DMS 273 (cell line): ENCODE measurements around the gene KCNK4.
"Not testable (repeated sequence)": the region's sequence is repeated elsewhere in the genome, so short reads cannot be mapped to it uniquely, and the experiment has no call there.

Experiments
- DNase-seq: peaks from one replicate; lab custom pipeline; 2025; ENCODE audit not compliant: unreplicated experiment; lab: John Stamatoyannopoulos, UW

Gene KCNK4

GRCh38 chr11:64323373-64323772, 32.3 kb downstream of the KCNK4 start:
- DNase-seq = no peak

DNA sequence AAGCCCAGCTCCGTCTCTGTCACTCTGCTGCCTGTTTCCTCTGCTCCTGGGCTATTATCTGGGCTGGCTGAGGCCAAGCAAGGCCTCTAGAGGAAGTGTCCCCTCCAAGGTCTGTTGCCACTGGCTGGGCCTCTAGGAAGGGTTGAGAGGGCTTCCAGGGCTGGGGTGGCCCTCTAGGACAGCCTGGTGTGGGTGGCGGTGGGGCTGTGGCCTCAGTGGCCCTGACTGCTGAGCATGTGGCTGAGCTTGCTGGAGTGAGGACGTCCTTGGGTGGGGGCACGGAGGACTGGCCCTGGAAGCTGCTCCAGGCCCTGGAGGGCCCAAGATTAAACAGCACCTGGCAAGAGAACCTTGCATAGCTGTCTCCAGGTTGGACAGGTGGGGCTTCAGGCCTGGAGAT, 32.9 kb downstream of the KCNK4 start:
- not testable (repeated sequence) for DNase-seq

- peak; percentile 49 for DNase-seq
Measured at GRCh38 chr11:64324692-64325469, 33.8 kb downstream of the KCNK4 start.

GRCh38 chr11:64327375-64327774, 36.3 kb downstream of the KCNK4 start:
- DNase-seq = no peak

DNA sequence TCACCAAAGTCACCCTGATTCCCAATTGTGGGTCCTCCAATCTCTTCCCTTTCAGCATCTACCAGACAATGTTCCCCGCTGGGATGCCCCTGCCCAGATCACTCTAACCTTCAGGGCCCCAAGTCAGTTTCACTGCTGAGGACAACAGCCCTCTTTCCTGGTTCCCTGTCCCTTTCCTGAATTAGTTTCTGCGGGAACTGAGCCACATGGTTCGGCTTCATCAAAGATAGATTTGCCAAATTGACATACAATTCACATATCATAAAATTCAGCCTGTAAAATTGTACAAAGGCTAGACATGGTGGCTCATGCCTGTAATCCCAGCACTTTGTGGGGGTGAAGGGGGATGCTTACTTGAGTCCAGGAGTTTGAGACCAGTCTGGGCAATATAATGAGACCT, 36.9 kb downstream of the KCNK4 start:
- DNase-seq = no peak

DNA sequence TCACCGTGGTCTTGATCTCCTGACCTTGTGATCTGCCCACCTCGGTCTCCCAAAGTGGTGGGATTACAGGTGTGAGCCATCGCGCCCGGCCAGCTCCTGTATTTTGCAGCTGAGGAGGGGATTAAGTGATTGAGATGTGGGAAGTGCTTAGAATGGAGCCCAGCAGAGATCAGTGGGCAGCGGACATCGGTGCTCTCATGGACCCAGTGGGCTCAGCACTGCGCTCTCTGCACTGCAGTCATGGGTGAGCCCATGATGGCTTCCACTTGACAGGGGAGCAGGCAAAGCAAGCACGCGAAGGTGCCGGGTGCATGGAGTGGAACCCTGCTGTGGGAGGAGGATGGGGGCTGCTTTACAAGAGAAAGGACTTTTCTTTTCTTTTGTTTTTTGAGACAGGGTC, 39.8 kb downstream of the KCNK4 start:
- DNase-seq = no peak

DNA sequence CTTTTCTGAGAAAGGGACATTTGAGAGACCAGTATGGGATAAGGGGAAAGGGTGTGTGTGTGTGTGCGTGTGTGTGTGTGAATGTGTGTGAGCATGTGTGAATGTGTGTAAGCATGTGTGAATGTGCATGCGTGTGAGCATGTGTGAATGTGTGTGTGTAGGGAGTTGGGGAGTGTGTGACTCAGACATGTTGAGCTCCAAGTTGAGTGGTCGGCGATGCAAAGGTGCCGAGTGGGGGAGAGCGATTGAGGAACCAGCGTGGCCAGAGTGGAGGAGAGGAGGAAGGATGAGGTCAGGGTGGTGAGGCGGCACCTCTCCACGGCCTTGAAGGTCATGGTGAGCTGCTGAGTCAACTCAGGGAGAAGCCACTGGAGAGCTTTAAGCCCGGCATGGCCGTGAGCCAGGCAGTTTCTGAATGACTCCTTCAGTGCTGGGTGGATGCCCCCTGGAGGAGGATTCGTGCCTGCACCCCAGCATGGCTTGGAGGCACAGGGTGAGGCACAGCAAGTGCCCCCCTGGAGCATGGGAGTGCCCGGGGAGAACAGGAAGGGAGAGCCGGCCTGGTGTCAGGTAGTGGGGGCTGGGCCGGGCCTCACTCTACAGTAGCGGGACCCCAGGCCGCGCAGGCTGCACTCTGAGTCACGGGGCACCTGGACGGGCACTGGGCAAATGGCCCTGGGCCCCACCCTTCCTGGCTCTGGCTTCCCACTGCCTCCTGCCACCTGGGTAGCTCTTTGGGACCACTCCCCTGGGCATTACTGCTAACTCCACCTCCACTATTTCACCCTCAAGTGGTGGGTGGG, 40.7 kb downstream of the KCNK4 start:
- DNase-seq = peak; percentile 90

GRCh38 chr11:64333556-64333955, 42.5 kb downstream of the KCNK4 start:
- no peak for DNase-seq

- DNase-seq = peak; percentile 96
Measured at GRCh38 chr11:64334764-64335735, 43.9 kb downstream of the KCNK4 start.

GRCh38 chr11:64337538-64338249, 46.6 kb downstream of the KCNK4 start:
- DNase-seq = no peak

DNA sequence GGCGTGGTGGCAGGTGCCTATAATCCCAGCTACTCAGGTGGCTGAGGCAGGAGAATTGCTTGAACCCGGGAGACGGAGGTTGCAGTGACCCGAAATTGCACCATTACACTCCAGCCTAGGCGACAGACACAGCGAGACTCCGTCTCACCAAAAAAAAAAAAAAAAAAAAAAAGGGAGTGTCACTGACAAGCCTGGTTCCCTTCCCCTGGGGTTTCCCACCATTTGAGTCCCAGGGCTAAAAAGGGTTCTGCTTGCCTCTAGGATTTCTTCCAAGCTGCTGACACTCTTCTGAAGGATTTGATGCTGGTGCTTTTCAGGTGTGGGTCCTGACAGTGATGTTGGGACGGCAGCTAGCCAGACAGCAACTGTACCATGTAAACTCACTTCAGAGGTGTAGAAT, 47.6 kb downstream of the KCNK4 start:
- no peak for DNase-seq

- DNase-seq = no peak
Measured at GRCh38 chr11:64339286-64339685, 48.2 kb downstream of the KCNK4 start.

GRCh38 chr11:64339754-64340408, 48.8 kb downstream of the KCNK4 start, which contains the start of gene CCDC88B:
Gene CCDC88B (plus strand): TSS chr11:64340204. CDS start chr11:64340267, 63 bp downstream.
- no peak for DNase-seq

DNA sequence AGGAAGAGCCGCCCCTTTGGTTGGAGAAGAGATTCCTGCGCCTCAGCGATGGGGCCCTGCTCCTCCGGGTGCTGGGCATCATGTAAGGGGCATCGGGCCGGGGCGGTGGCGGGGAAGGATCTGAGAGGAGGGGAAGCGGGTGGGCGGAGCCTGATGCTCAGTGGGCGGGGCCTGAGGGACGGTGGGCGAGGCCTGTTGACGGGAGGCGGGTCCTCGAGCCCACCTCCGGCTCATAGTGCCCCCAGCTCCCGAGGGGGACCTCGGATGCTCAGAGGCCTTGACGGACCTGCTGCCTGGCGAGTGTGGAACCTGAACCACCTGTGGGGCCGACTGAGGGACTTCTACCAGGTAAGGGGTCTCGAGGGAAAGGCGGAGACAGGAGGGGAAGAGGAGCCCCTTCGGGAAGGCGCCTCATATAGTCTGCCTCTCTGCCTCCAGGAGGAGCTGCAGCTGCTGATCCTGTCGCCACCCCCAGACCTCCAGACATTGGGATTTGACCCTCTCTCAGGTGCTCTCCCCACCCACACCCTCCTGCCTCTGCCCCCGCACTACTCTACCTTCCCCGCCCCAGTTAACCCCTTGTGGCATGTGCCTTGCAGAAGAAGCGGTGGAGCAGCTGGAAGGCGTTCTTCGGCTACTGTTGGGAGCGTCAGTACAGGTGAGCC, 49.7 kb downstream of the KCNK4 start:
- DNase-seq = no peak

DNA sequence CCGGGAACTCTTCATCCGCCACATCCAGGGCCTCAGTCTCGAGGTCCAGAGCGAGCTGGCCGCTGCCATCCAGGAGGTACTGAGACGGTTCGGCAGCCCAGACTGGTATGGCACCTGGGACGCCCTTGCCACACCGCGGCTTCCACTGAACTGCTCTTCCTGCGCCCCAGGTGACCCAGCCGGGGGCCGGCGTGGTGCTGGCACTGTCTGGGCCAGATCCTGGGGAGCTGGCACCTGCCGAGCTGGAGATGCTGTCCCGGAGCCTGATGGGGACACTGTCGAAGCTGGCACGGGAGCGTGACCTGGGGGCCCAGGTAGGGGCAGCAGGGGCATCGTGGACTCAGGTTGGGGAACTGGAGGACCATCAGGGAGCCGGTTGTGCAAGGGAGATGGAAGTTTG, 50.3 kb downstream of the KCNK4 start:
- DNase-seq = no peak

DNA sequence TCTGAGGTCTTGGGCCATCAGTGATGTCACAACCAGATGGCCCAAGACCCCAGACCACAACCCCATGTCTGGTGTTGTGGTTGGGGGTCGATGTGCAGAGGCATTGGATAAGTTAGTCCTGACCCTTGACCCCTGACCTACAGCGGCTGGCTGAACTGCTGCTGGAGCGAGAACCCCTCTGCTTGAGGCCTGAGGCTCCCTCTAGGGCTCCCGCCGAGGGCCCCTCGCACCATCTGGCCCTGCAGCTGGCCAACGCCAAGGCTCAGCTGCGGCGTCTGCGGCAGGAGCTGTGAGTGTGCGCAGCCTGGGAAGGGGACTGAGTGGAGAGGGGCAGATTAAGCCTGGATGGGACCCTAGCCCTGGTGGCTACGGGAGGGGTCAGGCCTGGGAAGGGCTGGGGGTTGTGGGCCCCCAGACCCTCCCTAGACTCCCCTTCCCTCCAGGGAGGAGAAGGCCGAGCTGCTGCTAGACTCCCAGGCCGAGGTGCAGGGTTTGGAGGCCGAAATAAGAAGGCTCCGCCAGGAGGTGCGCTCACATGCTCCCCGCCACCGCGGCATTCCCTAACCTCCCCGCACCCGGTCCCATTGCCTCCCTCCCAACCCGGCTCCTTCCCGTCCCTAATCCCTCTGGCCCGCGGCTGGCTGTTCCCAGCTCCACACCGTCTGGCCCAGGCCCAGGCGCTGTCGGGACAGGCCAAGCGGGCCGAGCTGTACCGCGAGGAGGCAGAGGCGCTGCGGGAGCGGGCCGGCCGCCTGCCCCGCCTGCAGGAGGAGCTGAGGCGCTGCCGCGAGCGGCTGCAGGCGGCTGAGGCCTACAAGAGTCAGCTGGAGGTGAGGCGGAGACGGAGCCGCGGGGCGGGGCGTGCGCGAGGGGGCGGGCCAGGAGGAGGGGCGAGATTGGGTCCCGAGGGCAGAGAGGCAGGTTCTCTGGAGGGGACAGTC, 51.0 kb downstream of the KCNK4 start:
- peak; percentile 94 for DNase-seq

GRCh38 chr11:64342869-64343745, 52.0 kb downstream of the KCNK4 start:
- DNase-seq = peak; percentile 30
